Natural killer cell (primary cell): ENCODE data around the gene SRSF5. TPM values are rescaled to one million over a fixed set of nuclear protein-coding genes. Genes with fewer than 3 reads are reported as not detected.

Source experiments
- ATAC-seq, 3 donors: fragments of 150-1000 bp in 2 of 3; fragments of 200-7000 bp in 1 of 3; cut with Tn5 transposase; 1 replicate in 1 of 3; 2 replicates in 2 of 3; pipeline ENCODE4 v1.10.0; 2021; ENCODE audit warnings: mild to moderate bottlenecking in 2 of 3, moderate library complexity in 2 of 3
- DNase-seq, 2 donors: peaks; one replicate each; pipeline versions ENCODE4 v3.0.0 to v3.0.0-alpha.2; 2013 to 2021; ENCODE audit warnings: mixed read lengths in 1 of 2
- H3K27ac ChIP-seq: one replicate; pipeline ENCODE4 v1.5.1; 2013; ENCODE audit warnings: mild to moderate bottlenecking, low read length
- H3K27me3 ChIP-seq: one replicate; pipeline ENCODE4 v1.6.1; 2013; ENCODE audit warnings: low read length; ENCODE audit not compliant: control insufficient read depth, insufficient read depth
- H3K36me3 ChIP-seq: one replicate; pipeline ENCODE4 v1.6.1; 2013; ENCODE audit warnings: low read length; ENCODE audit not compliant: control insufficient read depth, insufficient read depth
- H3K4me1 ChIP-seq: one replicate; pipeline ENCODE4 v1.6.1; 2013; ENCODE audit warnings: low read length; ENCODE audit not compliant: control insufficient read depth, insufficient read depth
- H3K4me3 ChIP-seq: one replicate; pipeline ENCODE4 v1.5.1; 2013; ENCODE audit warnings: low read length
- H3K9me3 ChIP-seq: one replicate; pipeline ENCODE4 v1.6.1; 2013; ENCODE audit warnings: low read length; ENCODE audit not compliant: control insufficient read depth, insufficient read depth
- H3K27ac Mint-ChIP-seq, 2 donors: one replicate each; pipeline ENCODE4 v1.8.0; 2022; ENCODE audit warnings: mild to moderate bottlenecking in 2 of 2, mixed read lengths in 2 of 2, moderate library complexity in 1 of 2
- H3K27me3 Mint-ChIP-seq, 2 donors: one replicate each; pipeline ENCODE4 v1.8.0; 2022; ENCODE audit warnings: low read depth in 2 of 2, mixed read lengths in 2 of 2
- H3K36me3 Mint-ChIP-seq: one replicate; pipeline ENCODE4 v1.8.0; 2022; ENCODE audit warnings: mixed read lengths
- H3K4me1 Mint-ChIP-seq, 2 donors: one replicate each; pipeline ENCODE4 v1.8.0; 2022; ENCODE audit warnings: mixed read lengths in 2 of 2
- H3K4me3 Mint-ChIP-seq: one replicate; pipeline ENCODE4 v1.8.0; 2022; ENCODE audit warnings: mild to moderate bottlenecking, moderate library complexity, mixed read lengths
- H3K9me3 Mint-ChIP-seq, 2 donors: one replicate each; pipeline ENCODE4 v1.8.0; 2022; ENCODE audit warnings: mixed read lengths in 2 of 2
- CTCF ChIP-seq: fragments of 200-600 bp; IDR thresholded peaks from one replicate; pipeline ENCODE4 v1.8.0; 2022; ENCODE audit warnings: antibody characterized with exemption
- WGBS: methylation state at CpG from one replicate; pipeline ENCODE4 v1.1.7; 2013; ENCODE audit warnings: missing lambda C conversion rate; ENCODE audit not compliant: insufficient coverage; 5-methylcytosine and 5-hydroxymethylcytosine counted together
- intact Hi-C: fragments of 100-400 bp; cut with micrococcal nuclease; formaldehyde crosslinking; loops from one replicate; pipeline ENCODE4 v1.14.2; 2022
- total RNA-seq, 4 donors: library from RNA; stranded (reverse); fragments of 120-200 nt in 1 of 4; gene quantifications; one replicate each; pipeline versions ENCODE4 v1.2.3 to v1.2.4, GENCODE V29; 2013 to 2022

Gene SRSF5
- total RNA-seq, 3 donors from 2014 or later (not counting 1 experiment from before 2014, with no cell fraction given) = 1,327 to 1,669 (median 1,634) TPM

GRCh38 chr14:69779088-69779487 lies 12.1 kb downstream of the SRSF5 start:
- H3K27ac Mint-ChIP-seq = peak overlapping the region; percentile 47 to 99
- peak overlapping the region; percentile 66 for H3K4me3 Mint-ChIP-seq
- no peak for TF ChIP-seq CTCF
- peak in 1 of 3 donors; percentile 1 for ATAC-seq
- no peaks in the 10 kb centered on the region for H3K27me3 Mint-ChIP-seq
- no peaks in the 10 kb centered on the region for H3K27me3 ChIP-seq
- H3K4me3 ChIP-seq = no peak overlapping the region
- H3K9me3 ChIP-seq = no peaks in the 10 kb centered on the region
- peaks cover 23% of the 10 kb centered on the region for H3K36me3 Mint-ChIP-seq
- 95% methylated on average over 1 of the region's 2 CpGs for WGBS
- intact Hi-C loops = no loop called here
- H3K4me1 Mint-ChIP-seq = peaks cover 39 to 60% of the 10 kb centered on the region in 2 donors
- no peak overlapping the region for H3K27ac ChIP-seq
- peaks cover 58% of the 10 kb centered on the region for H3K36me3 ChIP-seq
- no peaks in the 10 kb centered on the region for H3K9me3 Mint-ChIP-seq
- DNase-seq = no peak
- H3K4me1 ChIP-seq = no peaks in the 10 kb centered on the region

GRCh38 chr14:69780092-69780491 lies 13.2 kb downstream of the SRSF5 start:
- DNase-seq (no peak), ATAC-seq (no peak)
- Mint-ChIP-seq H3K4me1 (peaks cover 37 to 52% of the 10 kb centered on the region in 2 donors), H3K36me3 (peaks cover 23% of the 10 kb centered on the region), H3K4me3 (no peak overlapping the region), H3K27ac (peak overlapping the region in 1 of 2 donors; percentile 99), H3K9me3 (no peaks in the 10 kb centered on the region), H3K27me3 (no peaks in the 10 kb centered on the region)
- H3K4me3 ChIP-seq = no peak overlapping the region
- no peaks in the 10 kb centered on the region for H3K9me3 ChIP-seq
- no CpG with 5 or more reads among the region's 1 CpG for WGBS
- H3K4me1 ChIP-seq = no peaks in the 10 kb centered on the region
- H3K27ac ChIP-seq = no peak overlapping the region
- intact Hi-C loops = no loop called here
- peaks cover 51% of the 10 kb centered on the region for H3K36me3 ChIP-seq
- no peak for TF ChIP-seq CTCF
- no peaks in the 10 kb centered on the region for H3K27me3 ChIP-seq

GRCh38 chr14:69780952-69781351 lies 14.0 kb downstream of the SRSF5 start:
- H3K4me3 ChIP-seq = no peak overlapping the region
- Mint-ChIP-seq H3K27me3 (no peaks in the 10 kb centered on the region), H3K27ac (peak overlapping the region; percentile 3 to 70), H3K36me3 (peaks cover 18% of the 10 kb centered on the region), H3K4me1 (peaks cover 30 to 45% of the 10 kb centered on the region in 2 donors), H3K9me3 (no peaks in the 10 kb centered on the region), H3K4me3 (no peak overlapping the region)
- no peaks in the 10 kb centered on the region for H3K9me3 ChIP-seq
- H3K36me3 ChIP-seq = peaks cover 46% of the 10 kb centered on the region
- H3K27me3 ChIP-seq = no peaks in the 10 kb centered on the region
- WGBS = 79% methylated on average over 3 of the region's 3 CpGs
- TF ChIP-seq CTCF = no peak
- intact Hi-C loops = no loop called here
- H3K4me1 ChIP-seq = no peaks in the 10 kb centered on the region
- DNase-seq (no peak), ATAC-seq (peak in 1 of 3 donors; percentile 11)
- H3K27ac ChIP-seq = no peak overlapping the region

- 100% methylated on average over 1 of the region's 1 CpG for WGBS
- Mint-ChIP-seq H3K9me3 (no peaks in the 10 kb centered on the region), H3K36me3 (no peaks in the 10 kb centered on the region), H3K4me1 (peaks cover 0 to 11% of the 10 kb centered on the region in 2 donors), H3K27me3 (no peaks in the 10 kb centered on the region), H3K4me3 (no peak overlapping the region), H3K27ac (no peak overlapping the region)
- Histone ChIP-seq H3K27me3 (no peaks in the 10 kb centered on the region), H3K27ac (no peak overlapping the region), H3K9me3 (no peaks in the 10 kb centered on the region), H3K4me3 (no peak overlapping the region), H3K4me1 (no peaks in the 10 kb centered on the region), H3K36me3 (peaks cover 17% of the 10 kb centered on the region)
- no peak for TF ChIP-seq CTCF
- intact Hi-C loops = no loop called here
- DNase-seq (no peak), ATAC-seq (no peak)
Measured at GRCh38 chr14:69784942-69785341, 18.0 kb downstream of the SRSF5 start.
